Keratinocyte (primary cell): ENCODE measurements around the gene ORAI3. TPM values are rescaled to one million over a fixed set of nuclear protein-coding genes. Genes with fewer than 3 reads are reported as not detected.

Source experiments
- DNase-seq: peaks from one replicate; pipeline ENCODE4 v3.0.0-alpha.2; 2011; ENCODE audit warnings: low read depth, missing footprints, low spot score
- FAIRE-seq: peaks from 2 replicates; lab custom pipeline; 2011; peaks lifted over from hg19 to GRCh38; lab: Jason Lieb, UNC
- H2AFZ ChIP-seq: 2 replicates; pipeline ENCODE4 v1.6.0; 2012; ENCODE audit warnings: low read length, control low read depth, inconsistent platforms; ENCODE audit not compliant: control insufficient read depth
- H3K27ac ChIP-seq: 2 replicates; pipeline ENCODE4 v1.5.1; 2011; ENCODE audit warnings: low read length; ENCODE audit not compliant: control insufficient read depth, insufficient read depth
- H3K27me3 ChIP-seq: 3 replicates; pipeline ENCODE4 v1.6.0; 2011; ENCODE audit warnings: low read length; ENCODE audit not compliant: control insufficient read depth, insufficient read depth; ENCODE audit errors: extremely low read depth
- H3K36me3 ChIP-seq, 2 experiments: 2 replicates in 1 of 2; 3 replicates in 1 of 2; pipeline ENCODE4 v1.5.1; 2011; ENCODE audit warnings: low read length in 2 of 2, mild to moderate bottlenecking in 1 of 2; ENCODE audit not compliant: control insufficient read depth in 2 of 2, insufficient read depth in 2 of 2; ENCODE audit errors: extremely low read depth in 1 of 2
- H3K4me1 ChIP-seq: 3 replicates; pipeline ENCODE4 v1.5.1; 2011; ENCODE audit warnings: low read length; ENCODE audit not compliant: control insufficient read depth, insufficient read depth; ENCODE audit errors: extremely low read depth
- H3K4me2 ChIP-seq: 3 replicates; pipeline ENCODE4 v1.6.0; 2011; ENCODE audit warnings: low read depth, low read length; ENCODE audit not compliant: control insufficient read depth, insufficient read depth; ENCODE audit errors: extremely low read depth
- H3K4me3 ChIP-seq, 3 experiments: fragments of 200-600 bp in 1 of 3; sonication (generic) in 1 of 3; 2 replicates in 2 of 3; 3 replicates in 1 of 3; pipeline ENCODE4 v1.5.1; 2011 to 2016; ENCODE audit warnings: low read length in 3 of 3, mild to moderate bottlenecking in 3 of 3, control low read depth in 2 of 3, inconsistent platforms in 1 of 3, low read depth in 1 of 3, mixed read lengths in 1 of 3, mixed run types in 1 of 3, moderate library complexity in 1 of 3; ENCODE audit not compliant: control insufficient read depth in 2 of 3, insufficient read depth in 2 of 3; ENCODE audit errors: extremely low read depth in 1 of 3
- H3K79me2 ChIP-seq: 2 replicates; pipeline ENCODE4 v1.6.0; 2012; ENCODE audit warnings: low read length; ENCODE audit not compliant: control insufficient read depth, insufficient read depth
- H3K9ac ChIP-seq: 3 replicates; pipeline ENCODE4 v1.6.0; 2011; ENCODE audit warnings: low read length; ENCODE audit not compliant: control insufficient read depth, insufficient read depth; ENCODE audit errors: extremely low read depth
- H3K9me1 ChIP-seq: 3 replicates; pipeline ENCODE4 v1.6.0; 2011; ENCODE audit warnings: low read length; ENCODE audit not compliant: control insufficient read depth, insufficient read depth; ENCODE audit errors: extremely low read depth
- H3K9me3 ChIP-seq: 2 replicates; pipeline ENCODE4 v1.5.1; 2012; ENCODE audit warnings: low read depth, low read length; ENCODE audit not compliant: control insufficient read depth
- H4K20me1 ChIP-seq: 3 replicates; pipeline ENCODE4 v1.6.0; 2011; ENCODE audit warnings: low read length; ENCODE audit not compliant: control insufficient read depth, insufficient read depth; ENCODE audit errors: extremely low read depth
- CTCF ChIP-seq, 3 experiments: IDR thresholded peaks in 1 of 3; conservative IDR thresholded peaks in 1 of 3; optimal IDR thresholded peaks in 1 of 3; 2 replicates in 2 of 3; 3 replicates in 1 of 3; pipeline versions ENCODE3 to v1.5.1; 2011; ENCODE audit warnings: low read length in 3 of 3, mild to moderate bottlenecking in 3 of 3, moderate library complexity in 2 of 3, control low read depth in 1 of 3, inconsistent platforms in 1 of 3; ENCODE audit not compliant: insufficient read depth in 2 of 3; ENCODE audit errors: extremely low read depth in 1 of 3
- EZH2 ChIP-seq: IDR thresholded peaks from one replicate; pipeline ENCODE4 v1.6.1; 2012; ENCODE audit warnings: inconsistent platforms, mild to moderate bottlenecking, low read length, moderate library complexity
- dilution Hi-C: fragments of 300-500 bp; cut with MboI; formaldehyde crosslinking; loops from one replicate; pipeline ENCODE4 v1.7.0; 2020; ENCODE audit warnings: low sequenced_read_pairs; ENCODE audit not compliant: extremely low pct_ligation_motif_present
- polyA plus RNA-seq, 5 experiments: library from polyadenylated mRNA; depleted of rRNA in 3 of 5; stranded (reverse) in 3 of 5; stranded (forward) in 1 of 5; unstranded in 1 of 5; fragments of >200 nt; gene quantifications; 1 replicate in 1 of 5; 2 replicates in 3 of 5; 3 replicates in 1 of 5; pipeline versions ENCODE4 v1.2.1 to v1.2.3, GENCODE V29; 2011 to 2012; ENCODE audit warnings: missing spikeins in 2 of 5, low read depth in 1 of 5, low replicate concordance in 1 of 5

ORAI3 gene
- polyA plus RNA-seq, 1 donor (not counting 4 experiments of a cell fraction or from before 2014, with no cell fraction given): 8.1 TPM

GRCh38 chr16:30961384-30961783 is 12.5 kb downstream of the ORAI3 start:
- peaks cover 2% of the 10 kb centered on the region for H4K20me1 ChIP-seq
- no peaks in the 10 kb centered on the region for H3K27me3 ChIP-seq
- H3K4me3 ChIP-seq: no peak overlapping the region
- dilution Hi-C loops: no loop called here
- no peak overlapping the region for H3K9ac ChIP-seq
- H3K9me3 ChIP-seq: no peaks in the 10 kb centered on the region
- H2AFZ ChIP-seq: no peak overlapping the region
- peaks cover 36 to 46% of the 10 kb centered on the region in 2 experiments for H3K36me3 ChIP-seq
- peaks cover 12% of the 10 kb centered on the region for H3K4me1 ChIP-seq
- H3K4me2 ChIP-seq: no peak overlapping the region
- no peaks in the 10 kb centered on the region for H3K9me1 ChIP-seq
- H3K27ac ChIP-seq: no peak overlapping the region
- no peak for FAIRE-seq
- TF ChIP-seq CTCF (optimal IDR thresholded peaks at IDR 0.05 in 1 of 3, IDR thresholded peaks at IDR 0.05 in 1 of 3, conservative IDR thresholded peaks at IDR 0.05 in 1 of 3; ENCODE audit: extremely low read depth in 1 of 3, insufficient read depth in 2 of 3, low read length in 3 of 3) (no peak), EZH2 (no peak)
- DNase-seq: no peak
- peaks cover 24% of the 10 kb centered on the region for H3K79me2 ChIP-seq

GRCh38 chr16:30963925-30964511 is 15.2 kb downstream of the ORAI3 start:
- TF ChIP-seq EZH2: no peak
- TF ChIP-seq CTCF (optimal IDR thresholded peaks at IDR 0.05 in 1 of 3, IDR thresholded peaks at IDR 0.05 in 1 of 3, conservative IDR thresholded peaks at IDR 0.05 in 1 of 3; ENCODE audit: extremely low read depth in 1 of 3, insufficient read depth in 2 of 3, low read length in 3 of 3): no peak
- no peak overlapping the region for H3K27ac ChIP-seq
- no peak overlapping the region for H3K4me3 ChIP-seq
- peaks cover 46 to 48% of the 10 kb centered on the region in 2 experiments for H3K36me3 ChIP-seq
- peaks cover 16% of the 10 kb centered on the region for H3K79me2 ChIP-seq
- H3K27me3 ChIP-seq: no peaks in the 10 kb centered on the region
- peaks cover under 1% of the 10 kb centered on the region for H3K4me1 ChIP-seq
- FAIRE-seq (no peak), DNase-seq (no peak)
- H3K9ac ChIP-seq: no peak overlapping the region
- H3K4me2 ChIP-seq: no peak overlapping the region
- H2AFZ ChIP-seq: no peak overlapping the region
- no peaks in the 10 kb centered on the region for H3K9me3 ChIP-seq
- no peaks in the 10 kb centered on the region for H3K9me1 ChIP-seq
- dilution Hi-C loops: no loop called here
- no peaks in the 10 kb centered on the region for H4K20me1 ChIP-seq
